ENCODE results near the gene TPR.

The TPR gene

DNA sequence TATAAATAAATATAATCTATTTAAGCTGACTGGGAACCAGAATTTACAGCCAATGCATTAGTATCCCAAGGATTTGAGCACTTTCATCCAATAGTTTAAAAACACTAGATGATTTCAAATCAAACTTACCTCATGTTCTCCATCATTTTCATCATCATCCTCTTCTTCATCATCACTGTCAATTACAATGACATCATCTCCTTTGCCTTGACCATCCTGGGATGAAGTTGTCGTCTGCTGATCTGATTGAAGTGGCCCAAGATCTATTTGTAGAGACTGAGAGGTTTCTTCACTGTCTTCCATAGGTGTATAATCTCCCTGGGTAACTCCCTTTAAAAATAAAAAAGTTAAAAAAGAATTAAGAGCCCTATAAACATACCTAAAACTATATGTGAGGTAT, 47.7 kb downstream of the TPR start:
- DNase-seq (ENCODE audit: low read depth in 2 of 2) = no peak

GRCh38 chr1:186326009-186326408, 49.0 kb downstream of the TPR start:
- no peak for DNase-seq (ENCODE audit: low read depth in 2 of 2)

DNA sequence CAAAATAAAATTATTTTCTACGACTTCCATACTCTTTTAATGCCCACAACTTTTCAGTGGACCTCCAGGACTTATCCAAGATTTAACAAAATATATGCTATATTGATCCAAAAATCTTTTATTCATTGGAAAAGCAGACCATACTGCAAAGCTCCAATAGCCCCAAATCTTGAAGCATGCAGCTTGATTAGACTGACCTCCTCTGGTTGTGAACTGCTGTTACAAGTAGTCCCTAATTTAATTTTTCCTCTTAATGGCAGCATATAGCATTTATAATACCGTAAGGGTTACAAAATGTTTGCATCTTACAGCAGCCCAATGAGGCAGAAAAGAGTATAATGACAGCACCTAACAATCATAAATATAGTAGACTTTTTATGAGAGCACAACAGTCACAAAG, 49.8 kb downstream of the TPR start:
- DNase-seq (ENCODE audit: low read depth in 2 of 2) = no peak

GRCh38 chr1:186323865-186324264, 51.2 kb downstream of the TPR start:
- no peak for DNase-seq (ENCODE audit: low read depth in 2 of 2)

DNA sequence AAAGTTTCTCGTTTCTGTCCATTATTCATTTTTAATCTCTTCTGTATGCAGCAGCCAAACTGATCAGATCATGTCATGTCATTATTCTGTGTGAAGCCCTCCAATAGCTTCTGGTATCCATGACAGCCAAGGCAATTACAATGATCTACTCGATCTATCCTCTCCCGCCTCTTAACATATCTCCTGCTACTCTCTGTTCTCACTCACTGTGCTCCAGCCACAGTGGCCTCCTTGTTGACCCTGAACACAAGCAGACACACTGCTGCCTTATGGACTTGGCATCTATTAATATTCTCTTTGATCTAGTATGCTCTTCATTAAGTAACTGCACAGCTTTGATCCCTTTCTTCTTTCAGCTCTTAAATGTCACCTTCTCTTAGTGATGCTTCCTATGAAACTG, 59.5 kb downstream of the TPR start:
- DNase-seq (ENCODE audit: low read depth in 2 of 2) = no peak

DNA sequence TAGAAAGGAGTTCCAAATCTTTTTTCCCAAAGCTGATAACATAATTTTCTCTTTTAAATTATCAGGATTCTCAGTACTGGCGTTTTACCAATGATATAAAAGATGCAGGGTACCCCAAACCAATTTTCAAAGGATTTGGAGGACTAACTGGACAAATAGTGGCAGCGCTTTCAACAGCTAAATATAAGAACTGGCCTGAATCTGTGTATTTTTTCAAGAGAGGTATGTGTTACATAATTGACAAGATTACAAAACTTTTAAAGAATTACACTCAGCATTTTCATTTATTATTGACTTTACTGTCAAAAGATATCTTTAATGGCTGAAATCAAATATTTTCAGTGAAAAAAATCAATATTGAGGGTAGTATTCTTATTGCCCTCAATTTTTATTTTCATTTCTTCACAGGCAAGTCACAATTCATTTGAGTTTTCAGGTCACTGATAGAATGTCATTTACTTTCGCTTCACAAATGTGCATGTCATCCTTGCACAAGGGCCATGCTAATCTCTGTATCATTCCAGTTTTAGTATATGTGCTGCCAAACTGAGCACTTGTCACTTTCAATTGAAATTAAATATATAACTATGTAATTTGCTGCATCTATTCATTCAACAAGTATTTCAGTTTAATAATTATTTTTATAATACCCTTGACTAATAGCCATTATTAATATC, 63.5 kb downstream of the TPR start:
- DNase-seq (ENCODE audit: low read depth in 2 of 2) = no peak

- DNase-seq (ENCODE audit: low read depth in 2 of 2) = no peak
These were observed 64.7 kb downstream of the TPR start for GRCh38 chr1:186310307-186310706.

- DNase-seq (ENCODE audit: low read depth in 2 of 2) = no peak
These were observed 66.6 kb downstream of the TPR start for GRCh38 chr1:186308264-186309060.

- DNase-seq (ENCODE audit: low read depth in 2 of 2) = no peak
These were observed 67.6 kb downstream of the TPR start for GRCh38 chr1:186307445-186307844.

GRCh38 chr1:186306533-186306932, 68.5 kb downstream of the TPR start:
- no peak for DNase-seq (ENCODE audit: low read depth in 2 of 2)

- DNase-seq (ENCODE audit: low read depth in 2 of 2) = no peak
These were observed 69.8 kb downstream of the TPR start for GRCh38 chr1:186304982-186305949.

DNA sequence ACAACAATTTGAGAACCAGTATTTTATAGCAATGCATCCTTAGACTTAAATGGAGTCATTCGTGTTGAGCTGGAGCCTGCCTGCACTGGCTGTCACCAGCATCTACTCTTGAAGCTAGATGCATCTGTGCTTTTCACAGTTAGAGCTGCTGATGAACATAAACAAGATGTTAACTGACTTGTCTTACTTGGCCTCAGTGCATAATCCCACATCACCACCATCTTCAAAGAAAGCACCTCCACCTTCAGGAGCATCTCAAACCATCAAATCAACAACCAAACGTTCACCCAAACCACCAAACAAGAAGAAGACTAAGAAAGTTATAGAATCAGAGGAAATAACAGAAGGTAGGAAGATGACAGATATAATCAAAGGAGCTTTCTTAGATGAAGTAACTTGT, 71.1 kb downstream of the TPR start:
- no peak for DNase-seq (ENCODE audit: low read depth in 2 of 2)

DNA sequence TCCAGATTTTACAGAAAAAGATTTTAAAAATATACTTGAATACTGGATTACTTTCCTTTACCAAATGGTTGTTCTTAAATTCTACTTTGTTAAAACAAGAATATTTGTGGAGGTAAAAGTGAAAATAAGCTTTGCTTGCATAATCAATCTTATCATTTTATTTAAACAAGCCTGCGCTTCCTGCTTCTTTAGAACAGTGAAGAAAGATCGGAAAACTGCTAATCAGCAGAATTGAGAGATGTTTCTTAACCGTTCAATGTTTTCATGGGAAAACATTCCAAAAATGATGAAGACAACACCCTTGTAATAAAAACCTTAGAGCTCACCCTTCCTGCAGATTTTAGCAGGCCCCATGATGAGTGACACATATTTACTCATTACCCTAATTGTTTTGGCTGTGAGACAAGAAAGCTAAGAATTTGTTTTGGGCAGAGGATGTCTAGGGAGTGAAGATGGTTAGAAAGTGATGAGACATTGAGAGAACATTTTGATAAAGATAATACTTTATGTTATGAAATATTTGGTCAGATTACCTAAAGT, 72.6 kb downstream of the TPR start:
- DNase-seq (ENCODE audit: low read depth in 2 of 2) = no peak

- DNase-seq (ENCODE audit: low read depth in 2 of 2) = no peak
These were observed 73.6 kb downstream of the TPR start for GRCh38 chr1:186301448-186301847.

- DNase-seq (ENCODE audit: low read depth in 2 of 2) = no peak
These were observed 75.0 kb downstream of the TPR start for GRCh38 chr1:186300056-186300455.

DNA sequence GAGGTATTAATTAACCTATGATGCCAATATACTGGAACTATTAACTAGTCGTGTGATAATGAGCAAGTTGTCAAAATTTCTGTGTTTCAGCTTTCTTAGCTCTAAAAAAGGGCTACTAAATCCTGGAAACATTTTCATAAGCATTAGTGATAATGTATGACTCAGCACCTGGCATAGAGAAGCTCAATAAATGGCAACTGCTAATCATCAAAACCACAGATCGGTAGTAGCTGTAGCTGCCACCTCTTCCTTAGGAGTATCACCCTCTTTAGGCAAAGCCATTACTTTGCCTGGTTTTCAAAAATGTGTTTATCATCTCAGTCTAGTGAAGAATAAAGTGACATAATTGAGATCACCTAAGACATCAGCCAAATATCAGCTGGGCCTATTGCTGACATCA, 75.5 kb downstream of the TPR start:
- no peak for DNase-seq (ENCODE audit: low read depth in 2 of 2)

GRCh38 chr1:186298851-186299250, 76.2 kb downstream of the TPR start:
- DNase-seq (ENCODE audit: low read depth in 2 of 2) = no peak

GRCh38 chr1:186297439-186298045, 77.5 kb downstream of the TPR start:
- no peak for DNase-seq (ENCODE audit: low read depth in 2 of 2)

DNA sequence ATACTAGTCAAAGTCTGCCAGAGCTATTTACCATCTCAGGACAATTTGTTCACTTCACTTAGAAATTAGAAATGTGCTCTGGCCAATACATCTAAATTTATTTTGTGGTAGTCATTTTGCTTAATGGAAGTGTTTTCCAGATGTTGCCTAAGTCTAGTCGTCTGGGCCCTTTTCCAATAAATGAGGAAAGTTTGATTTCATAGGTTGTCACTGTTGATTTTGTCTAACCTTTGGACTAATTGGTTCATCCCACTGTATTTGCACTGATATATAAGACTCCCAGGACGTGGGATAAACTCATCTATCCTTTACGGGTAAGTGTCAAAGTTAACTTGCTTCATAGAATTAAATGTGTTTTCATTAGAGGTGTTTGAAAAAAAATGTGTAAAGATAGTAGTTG, 79.1 kb downstream of the TPR start, which contains the start of gene PRG4:
Gene PRG4 (plus strand): TSS at position 300 of the 400 bp plus-strand sequence.
- no peak for DNase-seq (ENCODE audit: low read depth in 2 of 2)

DNA sequence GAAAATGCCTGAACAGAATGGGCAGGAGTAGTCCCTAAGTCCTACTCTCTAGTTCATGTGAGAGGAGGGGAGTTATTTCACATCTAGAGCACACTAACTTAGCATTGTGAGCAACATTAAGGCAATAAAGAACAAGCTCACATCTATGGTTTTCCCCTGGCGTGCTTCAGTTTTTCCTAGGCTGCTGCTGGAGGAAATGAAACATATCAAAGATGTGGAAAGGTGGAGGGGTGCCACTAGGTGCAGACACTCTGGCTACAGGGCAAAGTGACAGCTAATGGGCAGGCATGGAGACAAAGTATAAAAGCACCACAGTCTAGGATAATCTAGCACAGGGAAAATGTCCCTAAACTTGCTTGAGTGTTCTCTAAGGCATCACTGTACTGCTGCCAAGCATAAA, 82.2 kb downstream of the TPR start:
- DNase-seq (ENCODE audit: low read depth in 2 of 2) = no peak

GRCh38 chr1:186291271-186291670, 83.8 kb downstream of the TPR start:
- no peak for DNase-seq (ENCODE audit: low read depth in 2 of 2)
